GM18861 (cell line): ENCODE results near the gene SERPINB1.

ENCODE experiments used
- ATAC-seq: cut with Tn5 transposase; IDR thresholded peaks from one replicate; pipeline ENCODE4 v1.9.1; 2021; ENCODE audit not compliant: unreplicated experiment

SERPINB1 gene

GRCh38 chr6:2795162-2795561 lies 46.5 kb downstream of the SERPINB1 start:
- ATAC-seq, result no peak

- ATAC-seq, result no peak
Observed at GRCh38 chr6:2794171-2794730, 47.4 kb downstream of the SERPINB1 start.

GRCh38 chr6:2793534-2794151 lies 48.0 kb downstream of the SERPINB1 start:
- ATAC-seq, result no peak

GRCh38 chr6:2792330-2793110 lies 49.1 kb downstream of the SERPINB1 start:
- ATAC-seq, result no peak

GRCh38 chr6:2791450-2791974 lies 50.2 kb downstream of the SERPINB1 start:
- no peak for ATAC-seq

- ATAC-seq, result peak; percentile 82
Observed at GRCh38 chr6:2790588-2791449, 50.8 kb downstream of the SERPINB1 start.

GRCh38 chr6:2786269-2786668 lies 55.4 kb downstream of the SERPINB1 start:
- no peak for ATAC-seq

GRCh38 chr6:2784930-2785329 lies 56.7 kb downstream of the SERPINB1 start:
- no peak for ATAC-seq

GRCh38 chr6:2784061-2784460 lies 57.6 kb downstream of the SERPINB1 start:
- no peak for ATAC-seq

- ATAC-seq, result no peak
Observed at GRCh38 chr6:2783188-2783963, 58.3 kb downstream of the SERPINB1 start.

- no peak for ATAC-seq
Observed at GRCh38 chr6:2782825-2783187, 58.9 kb downstream of the SERPINB1 start.

GRCh38 chr6:2782356-2782708 lies 59.3 kb downstream of the SERPINB1 start:
- no peak for ATAC-seq
